GOT3 (cell line): ENCODE measurements around the gene DCAF11.
A peak's percentile ranks its signal among the peaks of the same experiment; 100 is the strongest.

Experiments used
- DNase-seq: peaks from one replicate; lab custom pipeline; 2025; ENCODE audit warnings: mixed read lengths; lab: John Stamatoyannopoulos, UW

The DCAF11 gene

GRCh38 chr14:24121210-24121609, 6.6 kb downstream of the DCAF11 start:
- DNase-seq: no peak

- no peak for DNase-seq
These were observed 7.8 kb downstream of the DCAF11 start for GRCh38 chr14:24122416-24122815.

- no peak for DNase-seq
These were observed 8.3 kb downstream of the DCAF11 start for GRCh38 chr14:24122898-24123297.

GRCh38 chr14:24123424-24124417, 9.1 kb downstream of the DCAF11 start:
- DNase-seq: no peak

- DNase-seq: no peak
These were observed 12.4 kb downstream of the DCAF11 start for GRCh38 chr14:24126939-24127338.

GRCh38 chr14:24127673-24128072, 13.1 kb downstream of the DCAF11 start:
- no peak for DNase-seq

GRCh38 chr14:24129410-24129998, 14.9 kb downstream of the DCAF11 start:
- no peak for DNase-seq

- DNase-seq: no peak
These were observed 15.8 kb downstream of the DCAF11 start, which contains the start of gene FITM1 for GRCh38 chr14:24130380-24130716. Gene FITM1, plus strand, starts transcription at chr14:24130659. Its CDS starts 905 bp downstream, at chr14:24131564.

- DNase-seq: no peak
These were observed 16.4 kb downstream of the DCAF11 start for GRCh38 chr14:24130717-24131548.

GRCh38 chr14:24131549-24131966, 17.0 kb downstream of the DCAF11 start:
- no peak for DNase-seq

GRCh38 chr14:24132061-24132685, 17.6 kb downstream of the DCAF11 start:
- no peak for DNase-seq

GRCh38 chr14:24132976-24133375, 18.4 kb downstream of the DCAF11 start:
- no peak for DNase-seq

GRCh38 chr14:24133735-24134134, 19.2 kb downstream of the DCAF11 start:
- no peak for DNase-seq

GRCh38 chr14:24135584-24135833, 20.9 kb downstream of the DCAF11 start:
- no peak for DNase-seq

- DNase-seq: peak; percentile 51
These were observed 21.5 kb downstream of the DCAF11 start, which contains the start of gene PSME1 for GRCh38 chr14:24135834-24136683. Gene PSME1, plus strand, starts transcription at chr14:24136194. Its CDS starts 69 bp downstream, at chr14:24136263.

GRCh38 chr14:24136684-24137528, 22.3 kb downstream of the DCAF11 start:
- no peak for DNase-seq

GRCh38 chr14:24137529-24138395, 23.2 kb downstream of the DCAF11 start:
- DNase-seq: no peak

GRCh38 chr14:24138396-24139271, 24.1 kb downstream of the DCAF11 start:
- DNase-seq: no peak
